ENCODE measurements around the gene GYG2.

Gene GYG2

GRCh38 chrX:2819345-2820135 lies 9.2 kb upstream of the GYG2 start:
- no peak for DNase-seq

- DNase-seq: no peak
Observed at GRCh38 chrX:2820136-2820771, 8.5 kb upstream of the GYG2 start.

GRCh38 chrX:2823795-2824386 lies 4.8 kb upstream of the GYG2 start:
- no peak for DNase-seq

- no peak for DNase-seq
Observed at GRCh38 chrX:2824886-2825285, 3.8 kb upstream of the GYG2 start.

- no peak for DNase-seq
Observed at GRCh38 chrX:2828959-2829411, 255 bp downstream of the GYG2 start.

- no peak for DNase-seq
Observed at GRCh38 chrX:2829469-2830246, 928 bp downstream of the GYG2 start.

GRCh38 chrX:2831471-2832228 lies 2.9 kb downstream of the GYG2 start:
- DNase-seq: no peak

GRCh38 chrX:2837961-2838360 lies 9.2 kb downstream of the GYG2 start:
- DNase-seq: no peak

- no peak for DNase-seq
Observed at GRCh38 chrX:2840961-2841360, 12.2 kb downstream of the GYG2 start.

GRCh38 chrX:2841537-2841936 lies 12.8 kb downstream of the GYG2 start:
- no peak for DNase-seq

- DNase-seq: no peak
Observed at GRCh38 chrX:2846992-2847391, 18.3 kb downstream of the GYG2 start.

GRCh38 chrX:2848871-2849301 lies 20.2 kb downstream of the GYG2 start:
- DNase-seq: no peak

- no peak for DNase-seq
Observed at GRCh38 chrX:2854918-2855317, 26.2 kb downstream of the GYG2 start.

- DNase-seq: no peak
Observed at GRCh38 chrX:2855761-2856160, 27.0 kb downstream of the GYG2 start.

- no peak for DNase-seq
Observed at GRCh38 chrX:2857566-2857965, 28.8 kb downstream of the GYG2 start.

GRCh38 chrX:2859197-2859797 lies 30.6 kb downstream of the GYG2 start:
- no peak for DNase-seq

- DNase-seq: no peak
Observed at GRCh38 chrX:2862404-2862803, 33.7 kb downstream of the GYG2 start.

GRCh38 chrX:2863646-2864045 lies 34.9 kb downstream of the GYG2 start:
- DNase-seq: no peak

GRCh38 chrX:2867206-2867605 lies 38.5 kb downstream of the GYG2 start:
- DNase-seq: no peak

GRCh38 chrX:2870650-2871049 lies 41.9 kb downstream of the GYG2 start:
- DNase-seq: no peak

GRCh38 chrX:2871831-2872230 lies 43.1 kb downstream of the GYG2 start:
- DNase-seq: no peak

GRCh38 chrX:2872671-2873277 lies 44.0 kb downstream of the GYG2 start:
- DNase-seq: no peak

Data from midbrain (tissue), 1 donor.